Measurements from ENCODE around the gene CCR5AS.
"Not testable (repeated sequence)": the region's sequence is repeated elsewhere in the genome, so short reads cannot be mapped to it uniquely, and the experiment has no call there.

CCR5AS gene

DNA sequence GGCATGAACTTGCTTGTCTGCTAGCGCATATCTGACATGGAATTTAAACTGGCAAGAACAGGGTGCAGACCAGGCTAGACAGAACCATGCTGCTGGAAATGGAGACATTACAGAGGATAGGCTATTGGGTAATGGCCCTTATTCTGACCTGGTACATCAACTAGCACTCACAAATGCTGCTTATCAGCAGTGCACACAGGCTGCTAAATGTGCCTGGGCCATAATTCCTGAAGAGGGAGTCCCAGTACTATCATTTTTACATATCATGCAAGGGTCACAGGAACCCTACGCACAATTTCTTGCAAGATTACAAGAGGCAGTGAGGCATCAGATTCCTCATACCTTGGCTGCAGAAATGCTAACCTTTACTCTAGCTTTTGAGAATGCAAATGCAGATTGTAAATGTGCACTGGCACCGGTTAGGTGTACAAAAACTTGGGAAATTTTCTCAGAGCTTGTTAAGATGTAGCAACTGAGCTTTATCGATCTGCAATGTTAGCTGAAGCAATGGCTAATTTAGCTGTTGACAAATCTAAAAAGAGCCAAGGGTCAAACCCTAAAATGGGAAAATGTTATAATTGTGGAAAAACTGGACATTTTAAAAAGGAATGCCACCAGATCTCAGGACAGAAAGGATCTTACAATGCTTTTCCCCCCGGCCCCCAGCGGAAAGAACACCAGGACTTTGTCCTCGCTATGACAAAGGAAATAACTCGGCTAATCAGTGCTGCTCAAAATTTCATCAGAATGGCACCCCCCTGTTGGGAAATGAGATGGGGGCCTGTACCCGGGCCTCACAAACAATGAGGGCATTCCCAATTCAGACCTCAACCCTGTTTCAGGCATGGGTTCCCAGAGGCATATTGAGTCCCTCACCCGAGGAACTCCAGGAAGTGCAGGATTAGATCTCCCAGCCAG lies 21.3 kb upstream of the CCR5AS start:
- no peak for FAIRE-seq

DNA sequence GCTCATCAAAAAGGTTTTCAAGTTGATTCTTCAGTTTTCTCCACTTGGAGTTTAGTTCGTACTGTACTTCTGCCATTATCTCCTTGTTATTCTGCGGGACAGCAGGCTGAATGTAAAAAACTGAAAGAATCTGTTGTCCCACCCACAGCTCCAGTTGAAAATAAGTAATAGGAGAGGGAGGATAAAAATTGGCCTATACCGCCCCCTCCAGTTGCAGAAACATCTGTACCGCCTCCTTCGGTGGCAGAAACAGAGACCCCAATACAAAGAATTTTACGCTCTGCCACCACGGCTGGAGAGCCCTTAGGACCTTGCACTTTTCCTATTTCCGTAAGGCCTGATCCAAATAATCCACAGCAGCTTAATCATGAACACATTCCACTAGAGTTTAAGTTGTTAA lies 20.5 kb upstream of the CCR5AS start:
- FAIRE-seq, result not testable (repeated sequence)

DNA sequence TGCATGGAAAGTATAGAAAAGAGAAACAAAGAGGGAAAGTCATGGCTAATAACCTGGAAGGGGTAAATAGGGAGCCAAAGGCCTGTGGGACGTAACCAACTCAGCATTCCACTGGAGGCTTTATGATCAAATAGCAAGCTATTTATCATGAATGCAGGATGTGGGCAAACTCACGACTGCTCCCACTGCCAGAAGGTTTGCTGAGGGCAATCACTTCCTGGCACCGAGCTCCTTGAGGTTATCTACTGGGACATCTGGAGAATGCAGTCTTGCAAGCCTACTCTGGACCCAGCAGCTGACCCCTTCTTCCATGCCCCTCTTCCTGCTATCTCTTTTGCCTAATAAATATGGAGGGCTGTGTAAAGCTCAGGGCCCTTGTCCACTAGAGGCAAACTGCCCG lies 19.6 kb upstream of the CCR5AS start:
- not testable (repeated sequence) for FAIRE-seq

DNA sequence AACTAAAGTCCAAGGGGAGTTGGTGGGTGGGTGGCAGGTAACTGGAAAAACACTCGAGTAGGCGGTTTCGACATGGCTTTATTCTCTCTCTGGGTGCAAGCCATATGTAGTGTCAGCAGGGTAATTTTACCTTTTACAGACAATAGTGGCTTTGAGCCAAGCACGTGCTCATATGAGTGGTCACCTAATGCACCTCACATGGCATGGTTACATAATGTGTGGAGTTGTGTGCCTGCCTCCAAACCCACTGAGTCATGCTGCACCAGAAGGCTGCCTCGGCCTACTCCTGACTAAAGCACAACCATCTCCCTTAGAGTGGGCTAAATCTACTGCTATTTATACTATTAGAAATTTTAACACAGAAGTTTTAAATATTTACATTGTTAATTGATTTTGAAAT lies 16.7 kb upstream of the CCR5AS start:
- no peak for FAIRE-seq

- FAIRE-seq, result no peak
Measured at GRCh38 chr3:46422617-46423016, 15.8 kb upstream of the CCR5AS start.

- FAIRE-seq, result no peak
Measured at GRCh38 chr3:46420931-46421330, 14.1 kb upstream of the CCR5AS start.

GRCh38 chr3:46419816-46420215 lies 12.9 kb upstream of the CCR5AS start:
- no peak for FAIRE-seq

DNA sequence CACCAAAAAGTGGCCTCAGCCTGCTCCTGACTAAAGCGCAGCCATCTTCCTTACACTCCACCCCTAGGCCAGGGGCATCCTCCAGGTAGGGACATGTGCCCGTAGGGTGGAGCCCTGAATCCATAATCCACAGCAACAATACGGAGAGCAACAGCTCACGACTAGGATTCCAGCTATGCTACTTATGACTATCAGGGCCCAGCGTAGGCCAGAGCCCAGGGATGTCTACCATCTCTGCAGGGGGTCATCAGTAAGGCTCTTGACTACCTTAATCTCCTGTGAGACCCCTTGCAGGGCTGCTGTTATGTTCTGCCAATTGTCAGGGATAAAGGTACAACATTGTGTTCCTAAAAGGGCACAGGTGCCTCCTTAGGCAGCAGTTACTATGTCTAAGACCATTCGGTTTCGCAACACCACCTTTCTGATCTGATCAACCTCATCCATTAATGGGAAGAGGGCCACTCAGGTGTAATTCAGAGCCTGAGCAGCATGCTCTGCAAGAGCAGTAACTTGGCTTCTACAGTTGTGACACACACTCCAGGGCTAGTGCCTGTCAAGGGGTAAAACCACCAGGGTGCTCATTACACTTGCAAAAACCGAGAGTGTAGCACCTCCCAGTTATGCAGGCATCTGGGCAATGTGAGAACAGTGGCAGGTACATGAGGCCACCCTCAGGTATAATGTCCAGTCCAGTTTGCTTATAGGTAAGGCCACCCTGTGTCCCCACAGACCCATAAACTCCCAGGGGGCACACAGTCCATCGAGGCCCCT lies 11.2 kb upstream of the CCR5AS start:
- no peak for FAIRE-seq

- no peak for FAIRE-seq
Measured at GRCh38 chr3:46416811-46417510, 10.1 kb upstream of the CCR5AS start.

- no peak for FAIRE-seq
Measured at GRCh38 chr3:46416125-46416810, 9.4 kb upstream of the CCR5AS start.

GRCh38 chr3:46414739-46415138 lies 7.9 kb upstream of the CCR5AS start:
- no peak for FAIRE-seq

DNA sequence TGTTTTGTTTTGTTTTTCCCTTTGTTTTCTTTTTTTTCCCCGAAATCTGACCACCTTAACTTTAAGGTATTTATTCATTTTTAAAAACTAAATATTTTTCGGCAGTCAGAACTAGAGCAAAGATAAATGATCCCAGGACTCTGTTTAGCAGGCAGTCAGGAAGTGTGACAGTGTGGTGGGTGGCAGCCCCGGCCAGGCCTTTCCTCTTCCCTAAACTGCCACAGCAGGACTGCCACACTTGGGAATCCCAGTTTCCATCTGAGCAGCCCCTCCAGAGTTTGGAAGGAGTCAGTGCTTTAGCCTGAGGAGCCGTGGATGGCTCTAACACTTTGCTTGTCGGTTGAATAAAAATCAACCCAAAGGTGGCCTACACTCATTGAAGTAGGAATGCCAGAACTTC lies 7.1 kb upstream of the CCR5AS start:
- no peak for FAIRE-seq

GRCh38 chr3:46412786-46413298 lies 6.0 kb upstream of the CCR5AS start:
- no peak for FAIRE-seq

DNA sequence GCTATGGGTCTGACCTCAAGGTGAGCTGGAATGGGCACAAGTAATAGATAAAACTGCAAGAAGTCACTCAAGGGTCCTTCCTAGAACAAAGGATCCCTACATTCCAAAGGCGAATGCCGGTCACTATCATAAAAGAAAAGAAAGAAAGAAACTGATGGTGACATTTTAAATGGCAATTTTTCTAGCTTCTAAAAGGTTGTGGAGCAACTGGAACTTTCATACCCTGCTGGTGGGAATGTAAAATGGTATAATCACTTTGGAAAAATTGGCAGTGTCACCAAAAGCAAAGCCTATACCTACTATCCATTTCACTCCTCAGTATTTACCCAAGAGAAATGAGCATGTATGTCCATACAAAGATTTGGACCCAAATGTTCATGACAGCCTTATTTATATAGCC lies 4.4 kb upstream of the CCR5AS start:
- no peak for FAIRE-seq

DNA sequence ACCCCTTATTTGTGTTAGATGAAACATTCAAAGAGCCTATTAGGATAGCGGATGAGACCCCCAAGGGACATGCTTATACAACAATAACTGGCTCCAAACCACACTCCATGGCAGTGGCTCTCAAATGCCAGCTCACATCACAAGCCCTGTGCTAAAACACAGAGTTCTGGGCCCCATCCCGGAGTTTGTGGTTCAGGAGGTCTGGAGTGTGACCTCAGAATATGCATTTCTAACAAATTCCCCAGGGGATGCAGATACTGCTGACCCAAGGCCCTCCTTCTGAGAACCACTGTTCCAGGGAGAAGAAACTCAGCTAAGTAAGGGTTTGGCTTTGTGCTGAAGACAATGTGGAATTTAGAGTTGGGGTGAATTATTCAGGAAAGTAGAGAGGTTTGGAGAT lies 3.8 kb upstream of the CCR5AS start:
- no peak for FAIRE-seq

- FAIRE-seq, result no peak
Measured at GRCh38 chr3:46409739-46410489, 3.0 kb upstream of the CCR5AS start.

- FAIRE-seq, result no peak
Measured at GRCh38 chr3:46408853-46409252, 2.0 kb upstream of the CCR5AS start.

DNA sequence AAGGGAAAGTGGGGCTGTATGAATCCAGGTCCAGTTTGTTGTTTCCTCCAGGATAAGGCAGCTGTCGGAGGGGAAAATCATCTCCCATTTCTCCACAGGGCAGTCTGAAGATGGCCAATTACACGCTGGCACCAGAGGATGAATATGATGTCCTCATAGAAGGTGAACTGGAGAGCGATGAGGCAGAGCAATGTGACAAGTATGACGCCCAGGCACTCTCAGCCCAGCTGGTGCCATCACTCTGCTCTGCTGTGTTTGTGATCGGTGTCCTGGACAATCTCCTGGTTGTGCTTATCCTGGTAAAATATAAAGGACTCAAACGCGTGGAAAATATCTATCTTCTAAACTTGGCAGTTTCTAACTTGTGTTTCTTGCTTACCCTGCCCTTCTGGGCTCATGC lies 1.1 kb upstream of the CCR5AS start:
- no peak for FAIRE-seq

GRCh38 chr3:46406443-46406787 lies 451 bp downstream of the CCR5AS start:
- no peak for FAIRE-seq

DNA sequence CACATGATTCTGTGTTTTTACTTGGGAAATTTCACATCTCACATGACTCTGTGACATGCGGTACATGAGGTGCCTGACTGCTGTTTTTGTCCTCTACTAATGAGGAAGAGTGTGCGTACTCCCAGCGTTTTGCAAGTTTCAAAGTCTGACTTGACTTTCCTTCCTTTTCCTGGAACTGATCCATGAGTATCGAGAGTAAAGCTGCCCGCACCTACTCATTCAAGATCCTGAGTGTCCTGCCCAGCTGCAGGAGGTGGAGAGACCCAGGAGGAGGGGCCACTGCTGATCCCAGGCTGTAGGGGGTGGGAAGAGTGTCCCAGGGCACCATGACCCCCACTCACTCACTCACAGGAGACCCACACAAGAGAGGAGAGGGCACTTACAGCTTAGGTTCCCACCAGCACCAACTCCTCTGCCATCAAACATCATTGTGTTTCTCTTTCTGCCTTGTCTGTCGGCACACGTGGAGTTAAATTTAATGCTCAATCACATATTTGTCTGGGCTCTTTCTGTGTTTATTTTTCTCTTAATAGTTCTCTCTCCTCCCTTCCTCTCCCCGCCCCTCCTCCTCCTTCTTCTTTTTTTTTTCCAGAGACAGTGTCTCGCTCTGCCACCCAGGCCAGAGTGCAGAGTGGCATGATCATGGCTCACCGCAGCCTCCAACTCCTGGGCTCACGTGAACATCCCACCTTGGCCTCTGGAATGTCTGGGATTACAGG lies 1.4 kb downstream of the CCR5AS start:
- no peak for FAIRE-seq

DNA sequence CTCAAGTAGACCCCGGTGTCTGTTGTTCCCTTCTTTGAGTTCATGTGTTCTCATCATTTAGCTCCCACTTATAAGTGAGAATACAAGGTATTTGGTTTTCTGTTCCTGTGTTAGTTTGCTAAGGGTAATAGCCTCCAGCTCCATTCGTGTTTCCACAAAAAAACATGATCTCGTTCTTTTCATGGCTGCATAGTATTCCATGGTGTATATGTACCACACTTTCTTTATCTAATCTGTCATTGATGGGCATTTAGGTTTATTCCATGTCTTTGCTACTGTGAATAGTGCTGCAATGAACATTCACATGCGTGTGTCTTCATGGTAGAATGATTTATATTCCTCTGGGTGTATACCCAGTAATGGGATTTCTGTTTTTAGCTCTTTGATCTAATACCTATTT lies 4.0 kb downstream of the CCR5AS start:
- FAIRE-seq, result not testable (repeated sequence)

Measured in A204.1 (cell line).